Retinal pigment epithelial cell (primary cell): ENCODE results near the gene PDZRN3.

Experiments
- DNase-seq: peaks from one replicate; pipeline ENCODE4 v3.0.0-alpha.2; 2010; ENCODE audit warnings: low read depth
- H3K4me3 ChIP-seq: 2 replicates; pipeline ENCODE4 v1.5.1; 2011; ENCODE audit warnings: mild to moderate bottlenecking, low read length, control low read depth, moderate library complexity
- TF ChIP-seq, protein P1 (sequence below): conservative IDR thresholded peaks from 2 replicates; pipeline ENCODE4 v1.5.1; 2011; ENCODE audit warnings: low read depth, low read length, control low read depth, inconsistent platforms

Gene PDZRN3

GRCh38 chr3:73451301-73451944 lies 173.3 kb downstream of the PDZRN3 start:
- H3K4me3 ChIP-seq = no peak overlapping the region
- TF ChIP-seq, protein P1, sequence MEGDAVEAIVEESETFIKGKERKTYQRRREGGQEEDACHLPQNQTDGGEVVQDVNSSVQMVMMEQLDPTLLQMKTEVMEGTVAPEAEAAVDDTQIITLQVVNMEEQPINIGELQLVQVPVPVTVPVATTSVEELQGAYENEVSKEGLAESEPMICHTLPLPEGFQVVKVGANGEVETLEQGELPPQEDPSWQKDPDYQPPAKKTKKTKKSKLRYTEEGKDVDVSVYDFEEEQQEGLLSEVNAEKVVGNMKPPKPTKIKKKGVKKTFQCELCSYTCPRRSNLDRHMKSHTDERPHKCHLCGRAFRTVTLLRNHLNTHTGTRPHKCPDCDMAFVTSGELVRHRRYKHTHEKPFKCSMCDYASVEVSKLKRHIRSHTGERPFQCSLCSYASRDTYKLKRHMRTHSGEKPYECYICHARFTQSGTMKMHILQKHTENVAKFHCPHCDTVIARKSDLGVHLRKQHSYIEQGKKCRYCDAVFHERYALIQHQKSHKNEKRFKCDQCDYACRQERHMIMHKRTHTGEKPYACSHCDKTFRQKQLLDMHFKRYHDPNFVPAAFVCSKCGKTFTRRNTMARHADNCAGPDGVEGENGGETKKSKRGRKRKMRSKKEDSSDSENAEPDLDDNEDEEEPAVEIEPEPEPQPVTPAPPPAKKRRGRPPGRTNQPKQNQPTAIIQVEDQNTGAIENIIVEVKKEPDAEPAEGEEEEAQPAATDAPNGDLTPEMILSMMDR = no peak
- DNase-seq = no peak

DNA sequence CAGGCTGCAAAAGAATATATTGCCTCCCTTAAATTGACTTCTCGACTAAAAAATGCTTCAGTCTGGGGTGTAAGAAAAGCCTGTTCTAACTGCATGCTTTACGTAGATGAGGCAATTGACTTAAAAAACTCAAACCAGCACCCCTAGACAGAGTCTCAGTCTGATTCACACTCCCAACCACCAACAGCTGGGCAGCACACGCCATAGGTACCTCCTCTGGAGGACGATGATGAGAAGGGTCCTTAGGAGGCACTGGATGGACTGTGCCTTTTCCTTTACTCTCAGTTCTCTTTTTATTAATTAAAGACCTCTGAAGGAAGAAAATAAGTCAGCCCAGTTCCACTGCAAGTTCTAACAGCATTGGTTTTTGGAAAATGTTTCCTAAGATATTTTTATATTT lies 175.0 kb downstream of the PDZRN3 start:
- DNase-seq = no peak
- TF ChIP-seq, protein P1 = no peak
- H3K4me3 ChIP-seq = no peak overlapping the region

DNA sequence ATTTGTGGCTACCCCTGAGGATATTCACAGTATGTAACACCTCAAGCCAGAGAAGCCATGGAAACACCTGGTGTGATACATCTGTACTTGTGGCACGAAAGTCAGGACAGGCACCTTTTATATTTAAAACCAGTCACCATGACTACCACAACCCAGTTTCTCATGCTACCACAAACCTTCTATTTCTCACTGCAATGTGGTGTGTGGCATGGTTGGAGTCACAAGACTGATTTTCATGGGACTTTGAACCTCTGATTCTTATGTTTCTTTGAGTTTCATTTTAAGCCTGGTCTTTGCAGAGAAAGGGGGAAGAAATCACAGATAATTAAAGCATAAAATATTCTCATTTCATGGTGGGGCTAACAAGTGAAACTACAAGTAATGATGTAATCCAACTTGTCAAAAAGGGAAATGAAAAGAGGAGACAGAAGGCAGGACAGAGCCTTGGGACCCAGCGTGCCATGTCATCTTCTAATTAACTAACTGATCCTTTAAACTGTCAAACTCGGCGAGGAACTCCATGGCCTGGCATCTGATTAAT lies 175.9 kb downstream of the PDZRN3 start:
- no peak for DNase-seq
- H3K4me3 ChIP-seq = no peak overlapping the region
- TF ChIP-seq, protein P1 = no peak

DNA sequence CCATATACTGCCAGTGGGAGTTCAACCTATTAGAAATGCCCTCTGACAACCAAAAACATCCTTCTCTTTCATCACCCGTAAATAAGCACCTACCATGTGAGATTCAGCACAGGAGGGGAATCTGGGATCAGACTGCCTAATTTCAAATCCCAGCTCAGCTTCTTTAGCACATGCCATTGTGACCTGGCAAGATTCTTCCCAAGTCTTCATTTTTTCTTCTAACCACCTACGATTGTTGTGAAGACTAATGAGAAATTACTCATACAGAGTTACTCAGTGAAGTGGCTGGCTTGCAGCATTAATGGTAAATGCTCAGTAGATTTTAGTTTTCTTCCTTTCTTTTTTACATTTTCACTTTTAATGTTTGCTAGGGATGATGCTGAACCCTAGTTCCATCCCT lies 176.7 kb downstream of the PDZRN3 start:
- DNase-seq = no peak
- TF ChIP-seq, protein P1 = no peak
- no peak overlapping the region for H3K4me3 ChIP-seq

DNA sequence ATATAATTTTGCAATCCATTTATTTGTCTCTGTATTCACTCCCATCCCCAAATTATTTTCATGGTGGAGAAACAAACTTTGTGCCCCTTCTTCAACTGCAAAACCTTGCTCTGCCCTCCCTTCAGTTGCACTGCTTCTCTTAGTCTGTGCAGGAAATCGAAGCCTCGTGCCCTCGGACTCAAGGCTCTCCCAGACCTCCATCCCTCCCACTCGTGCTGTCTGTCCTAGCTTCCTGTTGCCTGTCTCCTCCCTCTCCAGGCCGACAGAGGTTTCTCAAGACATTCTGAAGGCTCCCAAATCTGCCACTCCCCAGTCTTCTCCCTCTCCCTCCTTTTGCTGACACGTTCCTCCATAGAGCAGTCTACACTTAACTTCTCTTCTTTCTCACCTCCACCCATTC lies 177.6 kb downstream of the PDZRN3 start:
- no peak overlapping the region for H3K4me3 ChIP-seq
- TF ChIP-seq, protein P1 = no peak
- no peak for DNase-seq

DNA sequence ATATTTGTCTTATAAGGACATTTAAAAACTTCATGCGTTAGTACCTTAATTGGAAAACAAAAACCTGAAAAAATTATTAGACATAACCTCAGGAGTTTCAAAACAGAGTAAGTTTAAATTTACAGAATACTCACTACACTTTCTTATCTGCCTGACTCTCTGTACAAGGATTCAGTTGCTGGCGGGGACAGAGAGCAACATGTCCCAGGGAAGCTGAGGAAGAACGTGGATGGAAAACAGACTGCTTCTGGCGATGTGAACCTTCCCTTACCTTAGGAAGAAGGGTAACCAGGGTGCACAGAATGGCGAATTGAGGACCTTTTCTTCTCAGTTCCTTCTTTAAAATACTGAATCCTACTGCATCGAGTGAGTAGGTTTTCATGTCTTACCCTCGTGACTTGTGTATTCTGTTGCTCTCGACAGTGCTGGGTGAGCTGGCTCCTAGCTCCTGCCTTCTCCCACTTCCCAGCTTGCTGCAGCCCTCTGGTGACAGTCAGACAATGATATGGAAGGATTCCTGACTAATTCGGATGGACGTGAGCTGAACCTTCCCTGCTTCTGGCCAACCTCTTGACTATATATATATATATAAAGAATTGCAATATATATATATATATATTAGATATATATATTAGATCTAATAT lies 178.2 kb downstream of the PDZRN3 start:
- TF ChIP-seq, protein P1 = no peak
- no peak overlapping the region for H3K4me3 ChIP-seq
- DNase-seq = no peak

GRCh38 chr3:73442886-73443285 lies 181.9 kb downstream of the PDZRN3 start:
- no peak for DNase-seq
- TF ChIP-seq, protein P1 = no peak
- H3K4me3 ChIP-seq = no peak overlapping the region
